Measurements from ENCODE around the gene JPH4. TPM values are rescaled to one million over a fixed set of nuclear protein-coding genes. Genes with fewer than 3 reads are reported as not detected.
"Not testable (repeated sequence)": the region's sequence is repeated elsewhere in the genome, so short reads cannot be mapped to it uniquely, and the experiment has no call there.

The JPH4 gene
- total RNA-seq, 2 experiments from 2014 or later = not detected

GRCh38 chr14:23602181-23603095 lies 23.8 kb upstream of the JPH4 start:
- Mint-ChIP-seq H3K4me1 (peaks cover 12% of the 10 kb centered on the region), H3K36me3 (no peaks in the 10 kb centered on the region), H3K27me3 (no peaks in the 10 kb centered on the region), H3K27ac (no peak overlapping the region), H3K4me3 (no peak overlapping the region), H3K9me3 (no peaks in the 10 kb centered on the region)
- no peak for ATAC-seq (ENCODE audit: low read depth)
- no peak for DNase-seq
- POLR2A ChIA-PET = no interaction called here

DNA sequence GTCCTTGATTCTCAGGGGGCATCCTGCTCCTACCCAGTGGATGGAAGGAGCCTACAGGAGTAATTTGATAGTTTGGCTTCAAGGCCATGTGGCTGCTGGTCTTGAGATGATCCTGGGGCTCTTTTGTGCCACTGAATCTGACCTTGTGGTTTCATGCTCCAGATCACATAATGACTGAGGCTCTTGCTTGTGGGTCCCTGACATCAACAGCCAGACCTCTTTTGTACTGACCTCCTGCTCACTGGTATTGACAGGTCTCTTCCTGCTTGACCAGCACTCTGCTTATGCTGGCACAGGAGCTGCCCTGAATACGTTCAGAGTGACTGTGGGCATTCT lies 23.2 kb upstream of the JPH4 start:
- Mint-ChIP-seq H3K27ac (no peak overlapping the region), H3K4me3 (no peak overlapping the region), H3K4me1 (peaks cover 10% of the 10 kb centered on the region), H3K36me3 (no peaks in the 10 kb centered on the region), H3K9me3 (no peaks in the 10 kb centered on the region), H3K27me3 (peaks cover 2% of the 10 kb centered on the region)
- DNase-seq (no peak), ATAC-seq (ENCODE audit: low read depth) (no peak)
- POLR2A ChIA-PET = no interaction called here

- H3K4me3 Mint-ChIP-seq = no peak overlapping the region
- no peak overlapping the region for H3K27ac Mint-ChIP-seq
- POLR2A ChIA-PET = interaction anchor here (2.7 kb wide), 1 partner anchor 9 kb away, joined by 7 read pairs; no protein-coding TSS in a partner anchor
- no peaks in the 10 kb centered on the region for H3K9me3 Mint-ChIP-seq
- no peaks in the 10 kb centered on the region for H3K36me3 Mint-ChIP-seq
- DNase-seq (no peak), ATAC-seq (ENCODE audit: low read depth) (no peak)
- peaks cover 3% of the 10 kb centered on the region for H3K27me3 Mint-ChIP-seq
- peaks cover 8% of the 10 kb centered on the region for H3K4me1 Mint-ChIP-seq
Measured at GRCh38 chr14:23601424-23601823, 22.8 kb upstream of the JPH4 start.

- Mint-ChIP-seq H3K4me3 (no peak overlapping the region), H3K27me3 (peaks cover 3% of the 10 kb centered on the region), H3K4me1 (peaks cover 3% of the 10 kb centered on the region), H3K9me3 (no peaks in the 10 kb centered on the region), H3K36me3 (no peaks in the 10 kb centered on the region), H3K27ac (no peak overlapping the region)
- POLR2A ChIA-PET = interaction anchor here (2.7 kb wide), 1 partner anchor 10 kb away, joined by 7 read pairs; no protein-coding TSS in a partner anchor
- ATAC-seq (ENCODE audit: low read depth) (no peak), DNase-seq (no peak)
Measured at GRCh38 chr14:23600806-23601205, 22.2 kb upstream of the JPH4 start.

GRCh38 chr14:23600322-23600707 lies 21.7 kb upstream of the JPH4 start:
- POLR2A ChIA-PET = interaction anchor here (2.7 kb wide), 1 partner anchor 10 kb away, joined by 7 read pairs; no protein-coding TSS in a partner anchor
- DNase-seq (no peak), ATAC-seq (ENCODE audit: low read depth) (no peak)
- Mint-ChIP-seq H3K36me3 (no peaks in the 10 kb centered on the region), H3K4me3 (no peak overlapping the region), H3K9me3 (no peaks in the 10 kb centered on the region), H3K27me3 (peaks cover 3% of the 10 kb centered on the region), H3K27ac (no peak overlapping the region), H3K4me1 (no peaks in the 10 kb centered on the region)

DNA sequence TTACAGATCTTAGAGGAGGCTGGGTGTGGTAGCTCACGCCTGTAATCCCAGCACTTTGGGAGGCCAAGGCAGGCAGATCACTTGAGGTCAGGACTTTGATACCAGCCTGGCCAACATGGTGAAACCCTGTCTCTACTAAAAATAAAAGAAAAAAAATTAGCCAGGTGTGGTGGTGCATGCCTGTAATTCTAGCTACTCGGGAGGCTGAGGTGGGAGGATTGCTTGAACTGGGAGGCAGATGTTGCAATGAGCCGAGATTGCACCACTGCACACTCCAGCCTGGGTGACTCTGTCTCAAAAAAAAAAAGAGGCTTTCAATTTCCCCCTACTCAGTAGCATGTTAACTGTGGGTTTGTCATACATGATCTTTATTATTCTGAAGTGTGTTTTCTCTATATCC lies 15.6 kb upstream of the JPH4 start:
- not testable (repeated sequence) for H3K27ac Mint-ChIP-seq, H3K4me1 Mint-ChIP-seq

DNA sequence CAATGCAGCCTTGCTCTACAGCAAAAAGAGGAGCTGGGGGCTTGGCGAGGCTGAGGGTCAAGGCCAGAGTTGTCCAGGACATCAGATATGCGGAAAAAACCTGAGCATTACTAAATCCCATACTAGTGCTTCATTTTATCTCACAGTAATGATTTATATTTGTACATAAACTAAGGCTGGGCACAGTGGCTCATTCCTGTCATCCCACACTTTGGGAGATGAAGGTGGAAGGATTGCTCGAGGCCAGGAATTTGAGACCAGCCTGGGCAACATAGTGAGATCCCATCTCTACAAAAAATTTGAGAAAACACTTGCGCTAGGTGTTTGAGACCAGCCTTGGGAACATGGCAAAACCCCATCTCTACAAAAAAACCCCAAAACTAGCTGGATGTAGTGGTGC lies 11.6 kb upstream of the JPH4 start:
- Mint-ChIP-seq H3K4me3 (no peak overlapping the region), H3K4me1 (peaks cover 4% of the 10 kb centered on the region), H3K27me3 (peaks cover 10% of the 10 kb centered on the region), H3K36me3 (no peaks in the 10 kb centered on the region), H3K9me3 (no peaks in the 10 kb centered on the region), H3K27ac (no peak overlapping the region)
- DNase-seq (no peak), ATAC-seq (ENCODE audit: low read depth) (no peak)
- POLR2A ChIA-PET = no interaction called here

More for the DNA sequence above, 15.6 kb upstream of the JPH4 start:
- H3K27me3 Mint-ChIP-seq; H3K36me3 Mint-ChIP-seq; H3K9me3 Mint-ChIP-seq; ATAC-seq (ENCODE audit: low read depth); H3K4me3 Mint-ChIP-seq; DNase-seq; POLR2A ChIA-PET: not testable (repeated sequence)

- H3K4me1 Mint-ChIP-seq = peaks cover 4% of the 10 kb centered on the region
- POLR2A ChIA-PET = interaction anchor here (0.9 to 1.1 kb wide), 3 partner anchors 42 to 363 kb away, joined by 3 to 4 read pairs (median 3); partner anchors contain the start of gene DHRS4
- no peak overlapping the region for H3K27ac Mint-ChIP-seq
- H3K27me3 Mint-ChIP-seq = peaks cover 10% of the 10 kb centered on the region
- no peaks in the 10 kb centered on the region for H3K9me3 Mint-ChIP-seq
- H3K36me3 Mint-ChIP-seq = no peaks in the 10 kb centered on the region
- DNase-seq (no peak), ATAC-seq (ENCODE audit: low read depth) (no peak)
- no peak overlapping the region for H3K4me3 Mint-ChIP-seq
Measured at GRCh38 chr14:23589606-23590005, 11.0 kb upstream of the JPH4 start.

DNA sequence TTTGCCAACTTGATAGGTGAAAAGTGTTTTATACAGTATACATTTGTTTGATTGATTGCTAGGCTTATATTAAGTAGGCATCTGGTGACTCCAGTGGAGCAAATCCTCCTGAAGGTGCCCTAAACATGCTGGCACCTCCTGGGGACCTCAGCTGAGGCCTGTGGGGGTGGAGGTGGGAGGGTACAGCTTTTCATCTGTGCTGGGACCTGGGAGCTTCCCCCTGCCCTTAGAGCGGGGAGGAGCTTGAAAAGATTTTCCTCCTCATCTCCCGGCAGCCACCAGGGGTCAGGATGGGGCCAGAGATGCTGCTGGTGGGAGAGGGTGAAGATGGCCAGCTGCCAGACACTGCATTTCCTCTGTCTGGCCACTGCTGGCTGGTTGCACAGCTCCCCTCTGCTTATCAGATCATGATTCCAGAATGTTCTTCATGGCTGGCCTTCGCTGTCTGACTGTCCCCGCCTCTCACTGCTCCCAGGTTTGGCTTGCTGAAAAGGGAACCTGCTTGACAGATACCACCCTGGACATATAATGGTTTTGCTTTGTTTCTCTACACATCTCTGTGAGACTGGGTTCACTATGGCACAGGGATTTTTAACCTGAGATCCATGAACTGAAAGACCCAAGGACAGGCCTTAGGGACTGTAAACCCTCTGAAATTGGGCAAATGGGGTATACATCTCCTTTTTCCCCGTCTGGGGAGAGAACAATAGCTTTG lies 10.5 kb upstream of the JPH4 start:
- DNase-seq = peak; percentile 83
- peak; percentile 99 for ATAC-seq (ENCODE audit: low read depth)
- no peaks in the 10 kb centered on the region for H3K36me3 Mint-ChIP-seq
- peaks cover 4% of the 10 kb centered on the region for H3K4me1 Mint-ChIP-seq
- no peak overlapping the region for H3K4me3 Mint-ChIP-seq
- H3K9me3 Mint-ChIP-seq = no peaks in the 10 kb centered on the region
- peaks cover 10% of the 10 kb centered on the region for H3K27me3 Mint-ChIP-seq
- POLR2A ChIA-PET = interaction anchor here (0.6 to 1.1 kb wide), 5 partner anchors 10 to 364 kb away, joined by 3 to 4 read pairs (median 3); partner anchors contain the start of genes AP1G2 and DHRS4
- H3K27ac Mint-ChIP-seq = no peak overlapping the region

DNA sequence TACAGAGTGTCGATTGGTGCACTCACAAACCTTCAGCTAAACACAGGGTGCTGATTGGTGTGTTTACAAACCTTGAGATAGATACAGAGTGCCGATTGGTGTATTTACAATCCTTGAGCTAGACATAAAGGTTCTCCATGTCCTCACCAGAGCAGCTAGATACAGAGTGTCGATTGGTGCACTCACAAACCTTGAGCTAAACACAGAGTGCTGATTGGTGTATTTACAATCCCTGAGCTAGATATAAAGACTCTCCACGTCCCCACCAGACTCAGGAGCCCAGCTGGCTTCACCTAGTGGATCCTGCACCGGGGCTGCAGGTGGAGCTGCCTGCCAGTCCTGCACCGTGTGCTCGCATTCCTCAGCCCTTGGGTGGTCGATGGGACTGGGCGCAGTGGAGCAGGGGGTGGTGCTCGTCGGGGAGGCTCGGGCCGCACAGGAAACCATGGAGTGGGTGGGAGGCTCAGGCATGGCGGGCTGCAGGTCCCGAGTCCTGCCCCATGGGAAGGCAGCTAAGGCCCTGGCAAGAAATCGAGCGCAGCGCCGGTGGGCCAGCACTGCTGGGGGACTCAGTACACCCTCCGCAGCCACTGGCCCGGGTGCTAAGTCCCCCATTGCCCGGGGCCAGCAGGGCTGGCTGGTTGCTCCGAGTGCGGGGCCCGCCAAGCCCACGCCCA lies 6.1 kb upstream of the JPH4 start:
- H3K4me3 Mint-ChIP-seq; H3K27ac Mint-ChIP-seq; DNase-seq; H3K9me3 Mint-ChIP-seq; POLR2A ChIA-PET; H3K4me1 Mint-ChIP-seq; ATAC-seq (ENCODE audit: low read depth); H3K36me3 Mint-ChIP-seq: not testable (repeated sequence)
- peaks cover 16% of the 10 kb centered on the region for H3K27me3 Mint-ChIP-seq

- peak; percentile 2 for DNase-seq
- ATAC-seq (ENCODE audit: low read depth); POLR2A ChIA-PET; H3K4me3 Mint-ChIP-seq; H3K36me3 Mint-ChIP-seq; H3K4me1 Mint-ChIP-seq; H3K9me3 Mint-ChIP-seq; H3K27ac Mint-ChIP-seq: not testable (repeated sequence)
- H3K27me3 Mint-ChIP-seq = peaks cover 21% of the 10 kb centered on the region
Measured at GRCh38 chr14:23583761-23584526, 5.4 kb upstream of the JPH4 start.

- Mint-ChIP-seq H3K27ac (no peak overlapping the region), H3K9me3 (no peaks in the 10 kb centered on the region), H3K27me3 (peaks cover 26% of the 10 kb centered on the region), H3K36me3 (no peaks in the 10 kb centered on the region), H3K4me3 (no peak overlapping the region), H3K4me1 (peaks cover 7% of the 10 kb centered on the region)
- DNase-seq (no peak), ATAC-seq (ENCODE audit: low read depth) (no peak)
- POLR2A ChIA-PET = no interaction called here
Measured at GRCh38 chr14:23582906-23583760, 4.5 kb upstream of the JPH4 start.

All from activated naive CD8-positive, alpha-beta T cell treated with anti-CD3 and anti-CD28 coated beads, Interleukin-2, amount 10 ng/mL, durations not matched to agents 7 days and 5 days (primary cell).